AG04450 (cell line): Measurements from ENCODE around the gene STAMBPL1. TPM values are rescaled to one million over a fixed set of nuclear protein-coding genes. Genes with fewer than 3 reads are reported as not detected.
A peak's percentile ranks its signal among the peaks of the same experiment; 100 is the strongest.

Experiments
- CTCF ChIA-PET: fragments of 300-600, 350-600 bp; formaldehyde crosslinking; extraction: SDS; loops from one replicate; lab custom pipeline; 2022; ENCODE audit warnings: antibody characterized with exemption, inconsistent platforms; lab: Charles Lee
- POLR2A ChIA-PET: fragments of 350-600 bp; formaldehyde crosslinking; extraction: SDS; loops from one replicate; lab custom pipeline; 2021; ENCODE audit warnings: antibody characterized with exemption, inconsistent platforms; lab: Yijun Ruan, JAX
- DNase-seq: peaks from one replicate; pipeline ENCODE4 v3.0.0-alpha.2; 2011; ENCODE audit warnings: low read depth, low spot score
- H3K27ac ChIP-seq: one replicate; pipeline ENCODE4 v1.5.1; 2012; ENCODE audit warnings: low read depth, low read length, control low read depth
- H3K27me3 ChIP-seq: one replicate; pipeline ENCODE4 v1.6.0; 2012; ENCODE audit warnings: low read length; ENCODE audit not compliant: control insufficient read depth, insufficient read depth
- H3K4me3 ChIP-seq: 2 replicates; pipeline ENCODE4 v1.5.1; 2011; ENCODE audit warnings: mild to moderate bottlenecking, low read depth, low read length, control low read depth
- H3K9me3 ChIP-seq: 2 replicates; pipeline ENCODE4 v1.5.1; 2012; ENCODE audit warnings: low read length; ENCODE audit not compliant: control insufficient read depth, insufficient read depth
- polyA plus RNA-seq: library from polyadenylated mRNA; depleted of rRNA; stranded (reverse); fragments of >200 nt; gene quantifications from 2 replicates; pipeline ENCODE4 v1.2.3, GENCODE V29; 2011; rRNA removed
- TF ChIP-seq, protein P1 (sequence below): IDR thresholded peaks from 2 replicates; pipeline ENCODE4 v1.5.1; 2011; ENCODE audit warnings: low read depth, low read length, control low read depth, inconsistent platforms

STAMBPL1 gene
- polyA plus RNA-seq, 1 experiment = 50.3 TPM

DNA sequence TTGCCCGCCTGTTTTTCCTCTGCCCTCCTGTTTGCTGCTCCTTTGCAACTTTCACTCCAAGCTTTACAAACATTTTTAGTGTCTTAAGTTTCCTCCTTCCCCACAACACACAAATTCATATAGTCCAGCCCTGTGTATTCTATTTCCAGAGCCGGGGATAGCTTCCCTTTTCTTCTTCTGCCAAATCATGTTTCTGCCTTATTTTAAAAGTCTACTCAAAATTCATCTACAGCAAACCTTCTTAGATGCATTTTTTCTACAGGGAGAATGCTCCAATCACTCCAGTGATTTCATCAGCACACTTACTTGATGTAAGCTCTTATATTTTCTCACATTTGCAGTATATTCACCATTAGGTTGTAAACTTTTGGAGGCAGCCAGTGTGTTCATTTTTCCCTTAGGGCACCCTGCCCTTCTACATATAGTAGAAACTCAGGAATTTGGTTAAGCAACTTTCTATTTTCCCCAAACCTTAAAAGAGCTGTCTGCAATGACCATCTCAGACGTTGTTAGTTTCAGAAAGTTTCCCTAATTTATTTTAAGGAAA is 84.9 kb downstream of the STAMBPL1 start:
- no peaks in the 10 kb centered on the region for H3K9me3 ChIP-seq
- TF ChIP-seq, protein P1, sequence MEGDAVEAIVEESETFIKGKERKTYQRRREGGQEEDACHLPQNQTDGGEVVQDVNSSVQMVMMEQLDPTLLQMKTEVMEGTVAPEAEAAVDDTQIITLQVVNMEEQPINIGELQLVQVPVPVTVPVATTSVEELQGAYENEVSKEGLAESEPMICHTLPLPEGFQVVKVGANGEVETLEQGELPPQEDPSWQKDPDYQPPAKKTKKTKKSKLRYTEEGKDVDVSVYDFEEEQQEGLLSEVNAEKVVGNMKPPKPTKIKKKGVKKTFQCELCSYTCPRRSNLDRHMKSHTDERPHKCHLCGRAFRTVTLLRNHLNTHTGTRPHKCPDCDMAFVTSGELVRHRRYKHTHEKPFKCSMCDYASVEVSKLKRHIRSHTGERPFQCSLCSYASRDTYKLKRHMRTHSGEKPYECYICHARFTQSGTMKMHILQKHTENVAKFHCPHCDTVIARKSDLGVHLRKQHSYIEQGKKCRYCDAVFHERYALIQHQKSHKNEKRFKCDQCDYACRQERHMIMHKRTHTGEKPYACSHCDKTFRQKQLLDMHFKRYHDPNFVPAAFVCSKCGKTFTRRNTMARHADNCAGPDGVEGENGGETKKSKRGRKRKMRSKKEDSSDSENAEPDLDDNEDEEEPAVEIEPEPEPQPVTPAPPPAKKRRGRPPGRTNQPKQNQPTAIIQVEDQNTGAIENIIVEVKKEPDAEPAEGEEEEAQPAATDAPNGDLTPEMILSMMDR = no peak
- ChIA-PET CTCF (interaction anchor here (1.3 to 1.6 kb wide), 3 partner anchors 22 to 32 kb away, joined by 4 to 7 read pairs (median 4); no protein-coding TSS in a partner anchor), POLR2A (interaction anchor here (0.6 kb wide), 1 partner anchor 19 kb away, joined by 3 read pairs; no protein-coding TSS in a partner anchor)
- H3K4me3 ChIP-seq = no peak overlapping the region
- no peak for DNase-seq
- H3K27ac ChIP-seq = no peak overlapping the region
- no peaks in the 10 kb centered on the region for H3K27me3 ChIP-seq

DNA sequence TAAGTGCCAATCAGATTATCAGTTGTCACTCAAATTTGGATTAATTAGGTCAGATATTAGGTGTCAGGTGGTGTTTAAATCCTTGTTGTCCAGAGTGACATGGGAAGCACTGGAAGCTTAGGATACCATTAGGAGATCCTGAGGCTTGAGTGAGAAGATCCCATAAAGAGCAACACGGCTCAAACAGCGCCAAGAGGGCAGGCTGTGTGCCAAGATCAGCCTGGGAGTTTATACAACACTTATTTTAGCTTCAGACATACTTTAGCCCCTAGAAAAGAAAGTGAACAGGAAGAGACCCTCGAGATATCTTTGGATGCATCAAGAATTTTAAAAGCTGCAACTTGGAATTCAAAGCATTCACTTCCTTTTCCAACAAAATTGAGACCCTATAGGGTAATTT is 86.8 kb downstream of the STAMBPL1 start:
- DNase-seq = no peak
- H3K4me3 ChIP-seq = no peak overlapping the region
- H3K27me3 ChIP-seq = no peaks in the 10 kb centered on the region
- H3K9me3 ChIP-seq = no peaks in the 10 kb centered on the region
- POLR2A ChIA-PET = no interaction called here
- TF ChIP-seq, protein P1 = no peak
- H3K27ac ChIP-seq = no peak overlapping the region
- CTCF ChIA-PET = interaction anchor here (1.4 kb wide), 1 partner anchor 20 kb away, joined by 10 read pairs; no protein-coding TSS in a partner anchor

DNA sequence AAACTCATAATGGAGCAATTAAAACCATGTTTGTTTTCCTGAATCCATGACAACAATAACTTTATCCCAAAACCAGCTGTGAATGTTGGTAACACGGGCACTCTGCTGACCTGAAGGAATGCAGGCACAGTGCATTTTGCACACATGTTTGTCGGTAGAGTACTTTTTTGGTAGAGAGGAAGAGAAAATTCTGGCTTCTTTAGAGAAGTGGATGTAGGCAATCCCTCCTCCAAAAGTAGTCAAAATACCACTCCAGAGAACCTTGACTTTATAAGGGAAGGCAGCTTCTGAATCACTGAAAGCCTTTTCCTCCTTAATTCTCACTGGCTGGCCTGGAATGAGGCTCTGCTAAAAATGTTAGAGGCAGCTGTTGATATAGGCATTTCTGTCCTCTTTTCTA is 88.3 kb downstream of the STAMBPL1 start:
- CTCF ChIA-PET = interaction anchor here (0.9 to 1.8 kb wide), 3 partner anchors 19 to 132 kb away, joined by 3 to 13 read pairs (median 4); no protein-coding TSS in a partner anchor
- H3K4me3 ChIP-seq = no peak overlapping the region
- H3K9me3 ChIP-seq = no peaks in the 10 kb centered on the region
- no peaks in the 10 kb centered on the region for H3K27me3 ChIP-seq
- POLR2A ChIA-PET = no interaction called here
- TF ChIP-seq, protein P1 = no peak
- DNase-seq = no peak
- H3K27ac ChIP-seq = peak overlapping the region; percentile 23

DNA sequence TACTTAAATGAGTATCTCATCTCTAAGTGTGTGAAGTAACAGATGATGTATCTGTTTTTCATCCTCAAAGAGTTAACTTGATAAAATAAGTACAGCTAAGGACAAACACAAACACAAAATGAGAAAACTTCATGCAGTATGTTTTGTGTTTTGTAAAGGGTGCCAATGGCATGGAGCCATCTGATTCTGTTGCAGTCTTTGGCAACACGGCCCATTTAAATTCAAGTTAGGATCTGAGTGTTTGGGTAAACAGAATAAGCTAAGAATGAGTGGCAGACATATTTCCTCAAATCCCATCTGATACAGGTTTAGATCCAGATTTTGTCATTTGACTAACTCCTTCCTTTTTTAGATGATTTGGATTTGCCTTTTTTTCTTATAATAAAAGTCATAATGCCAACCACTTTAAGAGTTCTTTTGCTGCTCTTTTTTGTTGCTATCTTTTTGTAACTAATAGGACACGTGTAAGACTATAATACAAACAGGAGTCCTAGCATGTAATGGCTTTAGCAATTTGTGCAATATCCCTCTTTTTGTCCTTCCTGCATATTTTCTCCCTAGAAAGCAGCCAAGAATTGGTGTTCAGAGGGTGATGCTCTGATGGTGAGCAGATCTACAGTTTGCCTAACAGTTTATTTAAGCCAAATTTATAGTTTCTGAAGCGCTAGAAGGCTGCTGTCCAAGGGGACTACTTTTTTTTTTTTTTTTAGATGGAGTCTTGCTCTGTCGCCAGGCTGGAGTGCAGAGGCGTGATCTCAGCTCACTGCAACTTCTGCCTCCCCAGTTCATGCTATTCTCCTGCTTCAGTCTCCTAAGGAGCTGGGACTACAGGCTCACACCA is 91.4 kb downstream of the STAMBPL1 start:
- H3K27me3 ChIP-seq = no peaks in the 10 kb centered on the region
- ChIA-PET CTCF (interaction anchor here (0.7 kb wide), 1 partner anchor 1187 kb away, joined by 6 read pairs; no protein-coding TSS in a partner anchor), POLR2A (no interaction called here)
- no peaks in the 10 kb centered on the region for H3K9me3 ChIP-seq
- no peak overlapping the region for H3K4me3 ChIP-seq
- H3K27ac ChIP-seq = no peak overlapping the region
- TF ChIP-seq, protein P1 = no peak
- no peak for DNase-seq

Other genes with a start within 250 kb of the STAMBPL1 start
- not detected in 2 replicates for gene LIPF, start 215.8 kb upstream of the STAMBPL1 start, polyA plus RNA-seq
- not detected in 2 replicates for gene LIPK, start 174.0 kb upstream of the STAMBPL1 start, polyA plus RNA-seq
- gene LIPN, start 120.2 kb upstream of the STAMBPL1 start, polyA plus RNA-seq = not detected in 2 replicates
- gene LIPM, start 77.5 kb upstream of the STAMBPL1 start, polyA plus RNA-seq = not detected in 2 replicates
- gene ANKRD22, start 28.4 kb upstream of the STAMBPL1 start, polyA plus RNA-seq = 0.05 TPM in 1 of 2 replicates, not detected in the other
- gene ACTA2, start 72.5 kb downstream of the STAMBPL1 start, polyA plus RNA-seq = 815 and 1,080 TPM in 2 replicates
- 67.0 and 78.4 TPM in 2 replicates for gene FAS, start 110.6 kb downstream of the STAMBPL1 start, polyA plus RNA-seq